SK-N-SH treated with all-trans-retinoic acid at 6 μM for 48 hours (cell line): ENCODE results near the gene KRTAP9-1.

Experiments
- ARNTL ChIP-seq: fragments of 450-650 bp; formaldehyde crosslinking; IDR thresholded peaks from 2 replicates; pipeline ENCODE4 v1.5.0; 2020; ENCODE audit warnings: low read depth, mild to moderate bottlenecking, moderate library complexity, borderline replicate concordance
- RARB ChIP-seq: fragments of 250-450 bp; sonication (Bioruptor Pico); IDR thresholded peaks from 2 replicates; pipeline ENCODE4 v1.8.0; 2021; ENCODE audit warnings: mild to moderate bottlenecking, moderate library complexity
- SNAI2 ChIP-seq: fragments of 250-450 bp; sonication (Bioruptor Pico); IDR thresholded peaks from 2 replicates; pipeline ENCODE4 v1.5.0; 2020; ENCODE audit warnings: mild to moderate bottlenecking, moderate library complexity
- TSHZ2 ChIP-seq: fragments of 250-450 bp; sonication (Bioruptor Pico); IDR thresholded peaks from 2 replicates; pipeline ENCODE4 v1.5.0; 2020; ENCODE audit warnings: mild to moderate bottlenecking, moderate library complexity
- ZFP3 ChIP-seq: fragments of 250-450 bp; sonication (Bioruptor Pico); IDR thresholded peaks from 2 replicates; pipeline ENCODE4 v1.5.0; 2020; ENCODE audit warnings: mild to moderate bottlenecking, moderate library complexity
- ZFP30 ChIP-seq: fragments of 450-650 bp; formaldehyde crosslinking; IDR thresholded peaks from 2 replicates; pipeline ENCODE4 v1.5.0; 2022; ENCODE audit warnings: mild to moderate bottlenecking, moderate library complexity
- ZNF70 ChIP-seq: fragments of 450-650 bp; formaldehyde crosslinking; IDR thresholded peaks from 2 replicates; pipeline ENCODE4 v1.5.0; 2020; ENCODE audit warnings: mild to moderate bottlenecking, moderate library complexity
- ZNF8 ChIP-seq: fragments of 450-650 bp; formaldehyde crosslinking; IDR thresholded peaks from 2 replicates; pipeline ENCODE4 v1.5.0; 2020; ENCODE audit warnings: mild to moderate bottlenecking, moderate library complexity
- TF ChIP-seq, protein P1 (sequence below): fragments of 250-450 bp; sonication (Bioruptor Pico); IDR thresholded peaks from 2 replicates; pipeline ENCODE4 v1.8.0; 2020; ENCODE audit warnings: mild to moderate bottlenecking, moderate library complexity, borderline replicate concordance
- TF ChIP-seq, protein P2 (sequence below): fragments of 250-450 bp; sonication (Bioruptor Pico); IDR thresholded peaks from 2 replicates; pipeline ENCODE4 v1.5.1; 2021; ENCODE audit warnings: mild to moderate bottlenecking, moderate library complexity
- TF ChIP-seq, protein P3 (sequence below): fragments of 250-450 bp; sonication (Bioruptor Pico); IDR thresholded peaks from 2 replicates; pipeline ENCODE4 v1.5.1; 2020; ENCODE audit warnings: low read depth, mild to moderate bottlenecking, moderate library complexity

- TF ChIP-seq RARB (CRISPR knock-in tag), result no peak
- TF ChIP-seq TSHZ2 (CRISPR knock-in tag), result no peak
- TF ChIP-seq, protein P1, sequence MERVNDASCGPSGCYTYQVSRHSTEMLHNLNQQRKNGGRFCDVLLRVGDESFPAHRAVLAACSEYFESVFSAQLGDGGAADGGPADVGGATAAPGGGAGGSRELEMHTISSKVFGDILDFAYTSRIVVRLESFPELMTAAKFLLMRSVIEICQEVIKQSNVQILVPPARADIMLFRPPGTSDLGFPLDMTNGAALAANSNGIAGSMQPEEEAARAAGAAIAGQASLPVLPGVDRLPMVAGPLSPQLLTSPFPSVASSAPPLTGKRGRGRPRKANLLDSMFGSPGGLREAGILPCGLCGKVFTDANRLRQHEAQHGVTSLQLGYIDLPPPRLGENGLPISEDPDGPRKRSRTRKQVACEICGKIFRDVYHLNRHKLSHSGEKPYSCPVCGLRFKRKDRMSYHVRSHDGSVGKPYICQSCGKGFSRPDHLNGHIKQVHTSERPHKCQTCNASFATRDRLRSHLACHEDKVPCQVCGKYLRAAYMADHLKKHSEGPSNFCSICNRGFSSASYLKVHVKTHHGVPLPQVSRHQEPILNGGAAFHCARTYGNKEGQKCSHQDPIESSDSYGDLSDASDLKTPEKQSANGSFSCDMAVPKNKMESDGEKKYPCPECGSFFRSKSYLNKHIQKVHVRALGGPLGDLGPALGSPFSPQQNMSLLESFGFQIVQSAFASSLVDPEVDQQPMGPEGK (CRISPR knock-in tag), result no peak
- TF ChIP-seq ZFP3, result no peak
- no peak for TF ChIP-seq ARNTL (CRISPR knock-in tag)
- TF ChIP-seq, protein P2, sequence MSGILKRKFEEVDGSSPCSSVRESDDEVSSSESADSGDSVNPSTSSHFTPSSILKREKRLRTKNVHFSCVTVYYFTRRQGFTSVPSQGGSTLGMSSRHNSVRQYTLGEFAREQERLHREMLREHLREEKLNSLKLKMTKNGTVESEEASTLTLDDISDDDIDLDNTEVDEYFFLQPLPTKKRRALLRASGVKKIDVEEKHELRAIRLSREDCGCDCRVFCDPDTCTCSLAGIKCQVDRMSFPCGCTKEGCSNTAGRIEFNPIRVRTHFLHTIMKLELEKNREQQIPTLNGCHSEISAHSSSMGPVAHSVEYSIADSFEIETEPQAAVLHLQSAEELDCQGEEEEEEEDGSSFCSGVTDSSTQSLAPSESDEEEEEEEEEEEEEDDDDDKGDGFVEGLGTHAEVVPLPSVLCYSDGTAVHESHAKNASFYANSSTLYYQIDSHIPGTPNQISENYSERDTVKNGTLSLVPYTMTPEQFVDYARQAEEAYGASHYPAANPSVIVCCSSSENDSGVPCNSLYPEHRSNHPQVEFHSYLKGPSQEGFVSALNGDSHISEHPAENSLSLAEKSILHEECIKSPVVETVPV, result no peak
- no peak for TF ChIP-seq SNAI2
- TF ChIP-seq ZNF70 (CRISPR knock-in tag), result no peak
- TF ChIP-seq ZNF8 (CRISPR knock-in tag), result no peak
- TF ChIP-seq ZFP30 (CRISPR knock-in tag), result no peak
- TF ChIP-seq, protein P3, sequence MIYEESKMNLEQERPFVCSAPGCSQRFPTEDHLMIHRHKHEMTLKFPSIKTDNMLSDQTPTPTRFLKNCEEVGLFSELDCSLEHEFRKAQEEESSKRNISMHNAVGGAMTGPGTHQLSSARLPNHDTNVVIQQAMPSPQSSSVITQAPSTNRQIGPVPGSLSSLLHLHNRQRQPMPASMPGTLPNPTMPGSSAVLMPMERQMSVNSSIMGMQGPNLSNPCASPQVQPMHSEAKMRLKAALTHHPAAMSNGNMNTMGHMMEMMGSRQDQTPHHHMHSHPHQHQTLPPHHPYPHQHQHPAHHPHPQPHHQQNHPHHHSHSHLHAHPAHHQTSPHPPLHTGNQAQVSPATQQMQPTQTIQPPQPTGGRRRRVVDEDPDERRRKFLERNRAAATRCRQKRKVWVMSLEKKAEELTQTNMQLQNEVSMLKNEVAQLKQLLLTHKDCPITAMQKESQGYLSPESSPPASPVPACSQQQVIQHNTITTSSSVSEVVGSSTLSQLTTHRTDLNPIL (CRISPR knock-in tag), result no peak
Observed at GRCh38 chr17:41178843-41179616, 10.7 kb upstream of the KRTAP9-1 start.
